Endothelial cell of umbilical vein (primary cell): ENCODE data around the gene IL10RB.

Source experiments
- CTCF ChIP-seq, 2 donors: IDR thresholded peaks; 1 replicate in 1 of 2; 2 replicates in 1 of 2; pipeline ENCODE4 v1.5.1; 2011; ENCODE audit warnings: low read length in 2 of 2, mild to moderate bottlenecking in 2 of 2, moderate library complexity in 2 of 2, control low read depth in 1 of 2, inconsistent platforms in 1 of 2, low read depth in 1 of 2; ENCODE audit not compliant: insufficient read depth in 1 of 2; ENCODE audit errors: extremely low read depth in 1 of 2
- GATA2 ChIP-seq: IDR thresholded peaks from 2 replicates; pipeline ENCODE4 v1.7.0; 2011; ENCODE audit warnings: low read depth, mild to moderate bottlenecking, moderate library complexity, mixed read lengths, low read length; ENCODE audit not compliant: insufficient read length, insufficient read depth
- POLR2A ChIP-seq: IDR thresholded peaks from 2 replicates; pipeline ENCODE4 v1.6.1; 2012; ENCODE audit warnings: low read depth, mild to moderate bottlenecking, control low read depth, low read length

GRCh38 chr21:33259428-33259827 lies 6.7 kb upstream of the IL10RB start:
- TF ChIP-seq GATA2 = no peak
- TF ChIP-seq POLR2A = no peak
- no peak for TF ChIP-seq CTCF (IDR thresholded peaks at IDR 0.05; ENCODE audit: extremely low read depth in 1 of 2, insufficient read depth in 1 of 2, low read depth in 1 of 2, low read length in 2 of 2)
